ENCODE measurements around the gene PBX3.

DNA sequence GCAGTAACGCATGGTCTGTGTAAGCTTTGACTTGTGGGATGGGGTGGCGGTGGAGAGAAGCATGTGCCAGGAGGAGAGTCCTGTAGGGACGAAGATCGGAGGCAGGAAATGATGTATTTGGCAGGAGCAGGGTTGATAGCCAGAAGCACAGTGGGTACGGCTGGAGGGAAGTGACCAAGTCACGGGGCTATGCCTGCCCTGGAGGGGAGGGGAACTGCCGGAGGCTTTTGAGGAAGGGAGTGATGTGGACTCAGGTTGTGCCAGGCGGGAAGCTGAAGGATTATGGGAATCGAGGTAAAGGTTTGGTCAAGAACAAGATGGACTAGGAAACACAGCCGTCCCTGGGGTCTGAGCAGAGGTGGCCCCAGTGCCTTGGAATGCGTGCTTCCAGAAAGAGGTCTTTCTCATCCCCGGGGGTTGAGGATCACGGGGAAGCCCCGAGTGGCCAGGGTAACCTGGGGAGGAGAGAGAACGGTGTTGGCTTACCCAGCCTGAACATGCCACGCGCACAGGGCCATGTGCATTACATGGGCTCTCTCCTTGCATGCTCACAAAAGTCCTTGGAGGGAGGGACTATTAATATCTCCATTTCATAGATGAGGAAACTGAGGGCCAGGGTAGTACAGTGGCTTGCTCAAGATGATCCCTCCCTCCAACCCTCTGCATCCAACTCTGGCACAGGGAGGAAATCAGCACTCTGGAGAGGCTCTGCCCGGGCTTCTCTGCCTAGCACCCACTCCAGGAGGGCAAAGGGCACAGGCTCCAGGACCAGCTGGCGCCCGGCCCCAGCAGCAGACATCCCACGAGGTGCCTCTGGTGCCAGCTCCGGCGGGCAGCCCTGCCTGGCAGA is 253.8 kb downstream of the PBX3 start:
- TF ChIP-seq SUZ12 (IDR thresholded peaks at IDR 0.05; ENCODE audit: extremely low read depth, insufficient read depth, insufficient read length): no peak
- no peak for TF ChIP-seq YY1 (IDR thresholded peaks at IDR 0.05; ENCODE audit: insufficient read depth, insufficient read length)
- TF ChIP-seq ZNF274 (IDR thresholded peaks at IDR 0.05; ENCODE audit: low read depth, low read length): no peak

Measured in NT2/D1 (cell line).